Measurements from ENCODE around the gene FLRT2. TPM values are rescaled to one million over a fixed set of nuclear protein-coding genes. Genes with fewer than 3 reads are reported as not detected.

FLRT2 gene
- total RNA-seq, 1 donor from 2014 or later = 227 TPM

DNA sequence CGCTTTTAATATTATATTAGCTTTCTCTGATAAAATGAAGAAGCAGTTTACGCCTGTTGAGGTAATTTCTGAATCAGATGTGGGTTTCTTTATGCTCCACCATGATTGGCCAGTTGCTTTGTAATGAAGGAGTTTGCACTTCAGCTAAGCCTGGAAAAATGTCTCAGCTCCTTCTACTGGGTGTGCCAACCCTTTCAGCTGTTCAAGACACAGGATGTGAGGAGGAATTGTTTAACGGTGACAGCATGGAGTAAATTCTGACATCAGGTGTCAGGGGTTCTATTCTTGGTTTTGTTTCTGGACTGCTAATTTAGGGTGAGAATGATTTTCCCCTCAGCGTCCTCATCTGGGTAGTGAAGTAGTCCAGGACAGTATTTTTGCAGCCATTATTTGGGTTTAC, 43.5 kb downstream of the FLRT2 start:
- TF ChIP-seq, protein P1, sequence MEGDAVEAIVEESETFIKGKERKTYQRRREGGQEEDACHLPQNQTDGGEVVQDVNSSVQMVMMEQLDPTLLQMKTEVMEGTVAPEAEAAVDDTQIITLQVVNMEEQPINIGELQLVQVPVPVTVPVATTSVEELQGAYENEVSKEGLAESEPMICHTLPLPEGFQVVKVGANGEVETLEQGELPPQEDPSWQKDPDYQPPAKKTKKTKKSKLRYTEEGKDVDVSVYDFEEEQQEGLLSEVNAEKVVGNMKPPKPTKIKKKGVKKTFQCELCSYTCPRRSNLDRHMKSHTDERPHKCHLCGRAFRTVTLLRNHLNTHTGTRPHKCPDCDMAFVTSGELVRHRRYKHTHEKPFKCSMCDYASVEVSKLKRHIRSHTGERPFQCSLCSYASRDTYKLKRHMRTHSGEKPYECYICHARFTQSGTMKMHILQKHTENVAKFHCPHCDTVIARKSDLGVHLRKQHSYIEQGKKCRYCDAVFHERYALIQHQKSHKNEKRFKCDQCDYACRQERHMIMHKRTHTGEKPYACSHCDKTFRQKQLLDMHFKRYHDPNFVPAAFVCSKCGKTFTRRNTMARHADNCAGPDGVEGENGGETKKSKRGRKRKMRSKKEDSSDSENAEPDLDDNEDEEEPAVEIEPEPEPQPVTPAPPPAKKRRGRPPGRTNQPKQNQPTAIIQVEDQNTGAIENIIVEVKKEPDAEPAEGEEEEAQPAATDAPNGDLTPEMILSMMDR (IDR thresholded peaks at IDR 0.05) = no peak
- Mint-ChIP-seq H3K4me3 (ENCODE audit: unreplicated experiment) (no peak overlapping the region), H3K4me1 (ENCODE audit: low read depth) (peaks cover 87% of the 10 kb centered on the region), H3K9me3 (ENCODE audit: low read depth) (no peaks in the 10 kb centered on the region), H3K36me3 (ENCODE audit: low read depth) (peaks cover 9% of the 10 kb centered on the region), H3K27me3 (ENCODE audit: low read depth) (no peaks in the 10 kb centered on the region), H3K27ac (ENCODE audit: unreplicated experiment) (peak overlapping the region; percentile 84)
- DNase-seq (ENCODE audit: low spot score) = no peak

DNA sequence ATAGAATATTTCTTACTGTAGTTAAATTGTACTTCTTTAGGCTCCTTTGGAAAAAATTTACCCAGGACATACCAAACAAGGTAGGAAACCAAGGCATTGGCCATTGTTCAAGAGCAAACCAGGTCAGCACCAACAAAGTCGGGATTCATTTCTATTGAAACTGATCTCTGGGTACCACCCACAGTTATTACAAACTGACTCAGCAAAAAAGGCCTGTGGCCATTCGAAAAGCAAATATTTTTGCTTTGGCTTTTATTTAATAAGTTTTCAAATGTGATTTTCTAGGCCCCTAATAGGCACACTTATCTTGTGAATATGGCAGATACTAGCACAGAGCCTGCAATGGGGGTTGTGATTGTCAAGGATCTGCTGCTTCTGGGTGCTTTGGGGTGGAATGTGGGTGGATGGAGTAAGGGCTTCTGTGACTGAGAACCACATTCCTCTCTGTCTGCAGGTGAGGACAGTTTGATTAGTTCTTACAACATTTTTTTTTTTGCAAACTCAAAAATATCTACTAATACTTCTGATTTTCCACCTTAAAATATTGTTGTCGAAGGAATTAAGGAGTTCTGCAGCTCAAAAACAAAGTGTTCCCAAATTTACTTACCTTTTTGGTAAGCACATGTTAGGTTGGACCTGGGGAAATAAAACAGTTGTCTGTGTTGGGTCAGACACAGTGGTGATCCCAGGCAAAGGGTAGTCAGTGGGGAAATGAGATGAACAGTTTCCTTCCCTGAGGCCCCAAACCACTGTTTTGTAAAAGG, 45.1 kb downstream of the FLRT2 start:
- TF ChIP-seq, protein P1 (IDR thresholded peaks at IDR 0.05) = no peak
- Mint-ChIP-seq H3K4me1 (ENCODE audit: low read depth) (peaks cover 90% of the 10 kb centered on the region), H3K27ac (ENCODE audit: unreplicated experiment) (peak overlapping the region; percentile 45), H3K36me3 (ENCODE audit: low read depth) (peaks cover 5% of the 10 kb centered on the region), H3K4me3 (ENCODE audit: unreplicated experiment) (no peak overlapping the region), H3K9me3 (ENCODE audit: low read depth) (no peaks in the 10 kb centered on the region), H3K27me3 (ENCODE audit: low read depth) (no peaks in the 10 kb centered on the region)
- DNase-seq (ENCODE audit: low spot score) = no peak

DNA sequence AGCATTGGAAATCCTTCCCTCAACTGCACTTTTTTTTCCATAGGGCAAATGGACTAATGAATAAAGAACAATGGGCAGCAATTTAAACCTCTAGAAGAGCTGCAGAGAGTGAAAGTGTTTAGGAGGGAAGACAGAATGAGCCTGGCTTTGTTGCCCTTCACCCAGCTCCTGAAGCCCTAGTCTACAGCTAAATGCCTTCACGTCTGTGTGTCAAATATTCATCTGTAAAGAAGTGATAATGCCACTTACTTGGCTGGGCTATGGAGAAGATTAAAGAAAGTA, 45.6 kb downstream of the FLRT2 start:
- Mint-ChIP-seq H3K4me3 (ENCODE audit: unreplicated experiment) (no peak overlapping the region), H3K9me3 (ENCODE audit: low read depth) (no peaks in the 10 kb centered on the region), H3K36me3 (ENCODE audit: low read depth) (peaks cover 5% of the 10 kb centered on the region), H3K4me1 (ENCODE audit: low read depth) (peaks cover 94% of the 10 kb centered on the region), H3K27me3 (ENCODE audit: low read depth) (no peaks in the 10 kb centered on the region), H3K27ac (ENCODE audit: unreplicated experiment) (peak overlapping the region; percentile 45)
- no peak for DNase-seq (ENCODE audit: low spot score)
- TF ChIP-seq, protein P1 (IDR thresholded peaks at IDR 0.05) = no peak

DNA sequence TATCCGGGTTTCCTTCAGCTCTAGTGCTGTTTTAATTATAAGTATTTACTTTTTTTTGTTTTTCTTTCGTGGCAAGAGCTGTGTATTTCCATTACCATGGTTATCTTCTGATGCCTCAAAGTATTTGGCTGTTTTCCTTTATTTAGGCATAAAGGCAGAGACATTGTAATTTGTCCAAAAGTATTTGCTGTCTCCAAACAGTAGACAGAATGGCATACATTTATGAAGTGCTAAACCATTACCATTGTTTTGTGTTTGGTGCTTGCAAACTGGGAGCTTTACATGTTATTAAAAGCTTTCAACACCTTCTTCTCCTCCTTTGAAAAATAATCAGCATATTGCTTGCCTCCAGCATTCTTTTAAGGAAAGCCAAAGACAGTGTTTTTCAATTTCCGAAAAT, 46.3 kb downstream of the FLRT2 start:
- DNase-seq (ENCODE audit: low spot score) = no peak
- Mint-ChIP-seq H3K9me3 (ENCODE audit: low read depth) (no peaks in the 10 kb centered on the region), H3K27ac (ENCODE audit: unreplicated experiment) (peak overlapping the region; percentile 45), H3K36me3 (ENCODE audit: low read depth) (peaks cover 7% of the 10 kb centered on the region), H3K4me3 (ENCODE audit: unreplicated experiment) (no peak overlapping the region), H3K27me3 (ENCODE audit: low read depth) (no peaks in the 10 kb centered on the region), H3K4me1 (ENCODE audit: low read depth) (peaks cover 95% of the 10 kb centered on the region)
- TF ChIP-seq, protein P1 (IDR thresholded peaks at IDR 0.05) = no peak

DNA sequence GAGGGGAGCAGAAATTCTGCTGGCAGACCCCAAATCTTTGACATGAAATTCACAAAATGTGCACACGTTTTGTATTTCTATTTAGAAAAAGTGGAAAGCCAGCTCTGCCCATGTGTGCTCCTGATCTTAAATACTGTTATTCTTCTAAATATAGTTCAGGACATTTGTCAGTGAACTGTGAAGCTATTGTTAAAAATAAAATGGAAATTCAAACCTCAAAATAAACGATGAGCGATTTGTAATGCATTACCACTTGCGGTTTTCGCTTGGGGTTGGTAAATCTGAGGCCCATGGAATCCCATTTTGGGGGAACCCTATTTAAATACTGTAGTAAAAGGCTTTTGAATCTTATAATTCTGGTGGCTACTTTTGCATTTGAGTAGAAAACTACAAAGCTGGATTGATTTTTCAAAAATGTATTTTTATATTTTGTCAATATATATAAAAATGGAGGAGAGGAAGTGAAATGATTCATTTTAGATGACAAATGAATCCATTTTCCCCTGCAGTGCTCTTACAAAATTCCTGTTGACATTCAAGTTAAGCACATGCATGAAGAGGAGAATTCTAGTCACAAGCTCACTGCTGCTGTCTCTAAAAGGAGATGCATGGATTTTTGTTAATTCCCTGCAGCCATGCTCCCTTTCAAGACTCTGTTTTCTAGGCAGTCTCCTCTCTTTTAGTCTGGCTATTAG, 47.1 kb downstream of the FLRT2 start:
- peaks cover 9% of the 10 kb centered on the region for H3K36me3 Mint-ChIP-seq (ENCODE audit: low read depth)
- H3K9me3 Mint-ChIP-seq (ENCODE audit: low read depth) = no peaks in the 10 kb centered on the region
- H3K27ac Mint-ChIP-seq (ENCODE audit: unreplicated experiment) = no peak overlapping the region
- peaks cover 93% of the 10 kb centered on the region for H3K4me1 Mint-ChIP-seq (ENCODE audit: low read depth)
- H3K4me3 Mint-ChIP-seq (ENCODE audit: unreplicated experiment) = no peak overlapping the region
- no peak for DNase-seq (ENCODE audit: low spot score)
- H3K27me3 Mint-ChIP-seq (ENCODE audit: low read depth) = no peaks in the 10 kb centered on the region
- TF ChIP-seq, protein P1 (IDR thresholded peaks at IDR 0.05) = no peak

Measured in chondrocyte (in vitro differentiated cells).